Measurements from ENCODE around the gene FLII.

DNA sequence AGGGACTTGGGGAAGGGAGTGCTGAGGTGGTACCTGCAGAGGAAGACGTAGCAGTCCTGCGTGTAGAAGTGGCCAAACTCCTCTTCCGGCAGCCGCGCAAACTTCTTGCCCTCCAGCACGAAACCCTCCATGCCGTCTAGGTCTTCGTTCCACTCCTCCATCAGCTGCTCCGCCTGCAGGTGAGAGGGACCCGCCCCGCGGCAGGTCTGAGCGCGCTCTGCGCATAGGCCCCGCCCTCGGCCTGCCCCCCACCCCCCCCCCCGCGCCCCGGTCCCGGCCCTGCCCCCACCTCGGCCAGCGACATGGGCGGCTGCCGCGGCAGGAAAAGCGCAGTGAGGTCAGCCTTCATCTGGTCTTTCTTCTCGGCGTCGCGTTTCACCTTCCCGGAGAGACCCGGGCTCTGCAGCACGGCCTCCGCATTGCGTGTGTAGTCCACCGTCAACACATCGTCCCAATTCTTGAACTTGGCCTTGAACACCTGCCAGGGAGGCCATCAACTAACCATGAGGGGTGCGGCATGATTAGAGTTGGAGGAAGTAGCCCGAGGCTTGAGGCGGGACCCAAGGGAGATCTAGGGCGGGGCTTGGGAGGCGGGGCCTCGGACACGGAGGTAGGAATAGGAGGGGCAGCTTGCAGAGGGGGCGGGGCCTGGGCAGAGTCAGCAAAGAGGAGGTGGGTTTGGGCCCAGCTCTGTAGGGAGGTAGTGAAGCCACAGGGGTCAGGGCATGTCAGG lies 11.5 kb downstream of the FLII start:
- TF ChIP-seq EZH2phosphoT487 (IDR thresholded peaks at IDR 0.05; ENCODE audit: borderline replicate concordance, low read depth, low read length), result no peak
- no peak for TF ChIP-seq CTCF (conservative IDR thresholded peaks at IDR 0.05; ENCODE audit: low read length)
